ENCODE measurements around the gene MTIF3.

GRCh38 chr13:27398360-27398759 lies 52.0 kb downstream of the MTIF3 start:
- TF ChIP-seq POLR2AphosphoS5 (IDR thresholded peaks at IDR 0.05; ENCODE audit: borderline replicate concordance, low read depth, low read length) (no peak), EZH2 (IDR thresholded peaks at IDR 0.05) (no peak)

Measured in SK-N-MC (cell line).